T-helper 22 cell (primary cell): ENCODE data around the gene ATP5IF1.
A peak's percentile ranks its signal among the peaks of the same experiment; 100 is the strongest.

Source experiments
- DNase-seq: peaks from one replicate; pipeline ENCODE4 v3.0.0-alpha.2; 2020; ENCODE audit warnings: low read depth

The ATP5IF1 gene

DNA sequence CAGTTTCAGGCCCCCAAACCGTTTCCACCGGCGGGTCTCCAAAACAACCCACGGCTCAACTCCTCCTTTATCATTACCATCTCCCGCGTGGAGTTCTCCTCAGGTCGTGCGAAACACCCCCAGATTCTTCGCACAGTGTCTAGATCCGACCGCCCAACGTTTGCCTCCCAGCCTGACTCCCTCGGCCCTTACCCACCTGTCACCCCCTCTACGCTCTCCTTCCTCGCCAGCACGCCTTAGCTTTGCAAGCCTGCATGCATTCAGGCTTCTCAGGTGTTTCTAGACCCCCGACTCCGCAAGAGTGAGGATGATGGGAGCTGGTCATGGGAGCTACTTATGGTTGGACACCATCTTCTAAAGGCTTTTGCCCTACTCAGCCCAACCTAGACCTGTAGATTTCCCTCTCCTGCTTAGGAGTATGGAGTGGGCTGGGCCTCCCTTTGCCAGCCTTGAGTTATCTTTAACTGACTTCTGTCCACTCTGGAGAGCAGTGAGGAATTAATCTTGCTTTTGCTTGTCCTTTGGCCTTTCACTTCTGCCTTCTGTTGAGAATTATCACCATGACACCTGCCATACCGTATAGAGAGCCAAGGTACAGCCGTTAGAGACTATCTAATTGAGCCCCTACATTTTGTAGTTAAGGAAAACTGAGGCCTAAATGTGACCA, 865 bp downstream of the ATP5IF1 start:
- no peak for DNase-seq

DNA sequence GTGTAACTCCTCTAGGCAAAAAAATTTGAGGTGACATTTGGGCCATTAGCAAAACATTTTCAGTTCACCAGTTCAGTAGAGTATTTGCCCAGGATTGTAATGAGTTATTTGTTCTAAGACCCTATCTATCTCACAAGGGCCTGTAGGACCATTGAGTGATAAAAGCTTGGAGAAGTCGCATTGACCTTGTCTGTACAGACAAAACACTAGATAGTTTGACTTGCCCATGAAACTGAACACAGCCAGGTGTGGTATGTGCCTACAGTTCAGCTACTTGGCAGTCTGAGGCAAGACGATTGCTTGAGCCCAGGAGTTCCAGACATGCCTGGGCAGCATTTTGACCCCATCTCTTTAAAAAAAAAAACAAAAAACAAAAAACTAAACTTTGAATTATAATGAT, 3.1 kb downstream of the ATP5IF1 start:
- no peak for DNase-seq

DNA sequence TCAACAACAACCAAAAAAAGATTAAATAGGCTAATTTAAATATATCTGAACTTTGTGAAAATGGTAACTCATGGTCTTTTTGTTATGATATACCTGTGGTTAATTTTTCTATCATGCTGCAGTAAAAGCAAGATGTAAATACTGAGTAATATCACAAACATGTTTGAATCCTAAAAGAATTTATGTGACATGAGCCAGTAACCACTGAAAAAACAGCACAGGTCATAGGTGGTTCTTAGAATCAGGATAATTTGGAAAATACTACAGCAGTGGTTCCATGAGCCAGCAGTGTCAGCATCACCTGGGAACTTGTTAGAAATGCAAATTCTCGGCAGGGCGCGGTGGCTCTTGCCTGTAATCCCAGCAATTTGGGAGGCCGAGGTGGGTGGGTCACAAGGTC, 4.1 kb downstream of the ATP5IF1 start:
- DNase-seq, result no peak

DNA sequence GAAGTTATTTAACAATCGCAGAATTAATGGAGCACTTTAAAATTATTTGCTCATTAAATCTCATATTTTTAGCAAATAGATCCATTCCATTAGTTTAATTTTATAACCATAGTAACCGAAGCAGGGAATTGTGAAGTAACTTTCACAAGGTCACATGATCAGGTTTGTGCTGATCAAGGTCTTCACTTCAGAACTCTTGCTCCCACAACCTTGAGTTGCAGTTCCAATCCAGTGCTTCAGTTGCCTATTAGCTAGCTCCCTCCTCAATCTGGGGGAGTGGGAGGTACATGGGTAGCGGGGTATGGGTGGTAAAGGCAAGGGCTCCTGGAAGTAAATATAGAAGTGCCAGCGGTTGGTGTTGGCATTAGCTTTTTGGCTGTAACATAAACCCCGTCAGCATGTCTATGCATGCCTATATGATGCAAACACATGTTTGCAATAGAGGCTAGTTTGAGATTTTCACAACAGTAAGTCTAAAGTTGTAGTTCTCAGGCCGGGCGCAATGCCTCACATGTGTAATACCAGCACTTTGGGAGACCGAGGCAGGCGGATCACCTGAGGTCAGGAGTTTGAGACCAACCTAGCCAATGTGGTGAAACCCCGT, 5.8 kb downstream of the ATP5IF1 start:
- DNase-seq, result no peak

GRCh38 chr1:28243685-28244311, 7.9 kb downstream of the ATP5IF1 start:
- no peak for DNase-seq

DNA sequence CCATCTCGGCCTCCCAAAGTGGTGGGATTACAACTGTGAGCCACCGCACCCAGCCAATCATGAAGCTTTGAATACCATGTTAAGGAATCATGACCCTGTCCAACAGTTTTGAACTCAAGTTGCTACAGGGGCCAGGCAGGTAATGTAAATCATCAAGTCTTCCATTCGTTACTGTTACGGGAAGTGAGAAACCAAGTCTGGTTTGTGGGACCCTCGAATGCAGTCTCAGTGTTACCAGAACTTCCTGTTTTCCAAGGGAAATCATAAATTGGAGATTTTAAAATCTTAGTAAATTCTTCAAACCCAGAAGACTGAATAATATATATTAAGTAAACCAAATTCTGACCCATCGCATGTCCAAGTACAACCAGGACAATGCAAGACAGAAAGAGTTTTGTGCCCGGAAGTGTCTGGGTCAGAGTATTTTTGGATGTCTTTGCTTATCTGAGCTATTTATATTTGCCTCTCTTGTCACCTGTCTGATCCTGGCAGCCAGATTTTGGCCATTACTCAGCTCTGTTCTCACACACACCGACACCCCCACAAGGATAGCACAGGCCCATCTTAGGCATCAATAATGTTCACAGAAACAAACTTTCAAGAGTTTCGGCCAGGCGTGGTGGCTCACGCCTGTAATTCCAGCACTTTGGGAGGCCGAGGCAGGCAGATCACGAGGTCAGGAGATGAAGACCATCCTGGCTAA, 8.8 kb downstream of the ATP5IF1 start:
- DNase-seq, result no peak

GRCh38 chr1:28246427-28246832, 10.5 kb downstream of the ATP5IF1 start:
- DNase-seq, result peak; percentile 34

DNA sequence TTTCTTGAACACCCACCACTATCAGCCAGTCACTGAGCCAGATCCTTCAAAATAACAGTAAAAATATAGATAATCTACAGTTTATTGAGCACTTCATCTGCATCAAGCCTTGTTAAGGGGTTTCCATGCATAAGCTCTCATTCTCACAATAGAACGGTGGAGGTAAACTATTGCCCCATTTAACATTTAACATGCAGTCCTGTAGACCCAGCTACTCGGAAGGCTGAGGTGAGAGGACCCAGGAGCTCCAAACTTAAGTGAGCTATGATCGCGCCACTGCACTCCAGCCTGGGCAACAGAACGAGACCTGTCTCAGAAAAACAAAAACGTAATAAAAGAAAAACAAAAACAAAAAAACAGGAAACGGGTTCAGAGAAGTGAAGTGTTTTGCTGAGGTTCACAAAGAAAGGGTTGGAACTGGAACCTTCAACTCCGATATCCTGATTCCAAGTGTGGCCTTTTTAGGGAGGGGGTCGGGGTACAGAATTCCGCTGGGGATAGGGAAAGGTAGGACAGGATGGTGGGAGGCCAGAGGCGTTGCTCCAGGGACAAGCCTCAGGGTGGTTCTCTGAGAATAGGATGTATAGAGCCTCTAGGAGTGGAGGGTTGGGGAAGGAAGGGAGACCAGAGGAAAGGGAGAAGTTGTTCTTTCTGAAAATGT, 11.8 kb downstream of the ATP5IF1 start:
- DNase-seq, result no peak

DNA sequence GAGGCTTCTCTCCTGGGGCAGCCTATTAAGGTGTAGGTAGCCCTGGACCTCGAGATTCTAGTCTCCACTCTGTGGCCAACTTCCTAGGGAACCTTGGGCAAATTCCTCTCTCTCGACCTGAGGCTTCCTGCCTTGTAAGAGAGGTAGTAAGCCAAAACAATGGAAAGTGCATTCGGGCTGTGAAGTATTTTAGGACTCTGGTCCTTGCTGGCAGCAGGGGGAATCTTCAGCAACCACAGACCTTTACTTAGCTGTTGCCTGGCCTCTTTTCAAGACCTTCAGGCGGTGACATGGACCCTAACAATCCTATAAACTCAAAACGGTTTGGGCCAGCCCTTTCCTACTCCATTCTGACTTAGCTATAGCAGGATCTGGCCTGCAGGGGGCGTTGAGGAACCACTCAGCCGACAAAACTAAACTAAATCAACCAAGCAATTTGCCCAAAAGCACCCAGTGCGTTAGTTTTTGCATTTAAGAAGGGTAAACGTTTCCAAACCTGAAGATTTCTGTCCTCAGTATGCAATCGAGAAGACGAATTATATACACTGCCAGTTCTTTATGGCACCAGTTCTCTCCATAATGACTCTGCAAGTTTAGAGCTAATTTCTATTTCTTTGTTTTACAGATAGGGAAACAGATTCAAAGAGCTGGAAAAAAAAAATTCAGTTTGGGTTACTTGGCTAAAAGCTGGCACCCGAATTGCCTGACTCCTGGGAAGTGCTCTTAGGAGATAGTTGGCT, 12.5 kb downstream of the ATP5IF1 start:
- peak; percentile 55 for DNase-seq

DNA sequence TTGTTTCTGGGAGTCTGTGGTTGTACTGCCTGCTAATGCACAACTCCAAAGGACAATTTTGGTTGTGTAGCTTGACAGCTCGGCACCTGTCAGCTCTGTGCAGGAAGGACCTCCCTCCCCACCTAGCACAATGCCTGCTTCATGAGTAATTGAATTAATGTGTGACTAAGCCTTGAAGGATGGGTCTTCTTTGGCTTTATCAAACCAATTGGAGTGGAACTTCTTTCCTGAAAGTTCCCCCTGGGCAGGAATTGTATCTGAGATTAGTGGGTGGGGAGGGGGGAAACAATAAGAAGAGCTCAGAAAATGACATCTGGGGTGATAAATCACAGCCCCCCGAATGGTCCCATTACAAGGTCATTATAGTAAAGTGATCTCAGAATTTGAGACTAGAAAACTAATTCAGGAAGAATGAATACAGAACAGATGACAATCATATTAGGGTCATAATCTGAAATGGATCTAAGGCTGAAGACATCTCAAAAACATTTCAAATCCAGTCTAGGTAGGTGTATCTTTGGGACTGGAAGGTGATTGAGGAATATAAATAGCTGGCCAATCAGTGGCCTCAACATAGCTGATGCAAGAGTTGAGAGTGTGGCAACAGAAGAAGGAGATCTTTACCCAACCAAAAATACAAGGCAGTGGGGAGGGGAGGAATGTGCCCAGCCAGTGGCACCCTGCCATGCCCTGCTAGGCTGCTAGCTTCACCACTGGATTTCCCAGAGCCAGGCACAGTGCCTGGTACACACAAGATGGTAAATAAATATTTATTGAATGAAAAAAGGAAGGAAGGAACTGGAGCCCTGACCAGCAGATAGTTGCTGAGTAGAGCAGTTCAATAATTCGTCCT, 13.3 kb downstream of the ATP5IF1 start:
- no peak for DNase-seq

GRCh38 chr1:28249866-28250295, 14.0 kb downstream of the ATP5IF1 start:
- DNase-seq, result no peak

GRCh38 chr1:28256197-28256827, 20.4 kb downstream of the ATP5IF1 start:
- DNase-seq, result no peak

GRCh38 chr1:28257736-28258135, 21.8 kb downstream of the ATP5IF1 start:
- no peak for DNase-seq

- no peak for DNase-seq
These were observed 22.8 kb downstream of the ATP5IF1 start for GRCh38 chr1:28258628-28259251.

DNA sequence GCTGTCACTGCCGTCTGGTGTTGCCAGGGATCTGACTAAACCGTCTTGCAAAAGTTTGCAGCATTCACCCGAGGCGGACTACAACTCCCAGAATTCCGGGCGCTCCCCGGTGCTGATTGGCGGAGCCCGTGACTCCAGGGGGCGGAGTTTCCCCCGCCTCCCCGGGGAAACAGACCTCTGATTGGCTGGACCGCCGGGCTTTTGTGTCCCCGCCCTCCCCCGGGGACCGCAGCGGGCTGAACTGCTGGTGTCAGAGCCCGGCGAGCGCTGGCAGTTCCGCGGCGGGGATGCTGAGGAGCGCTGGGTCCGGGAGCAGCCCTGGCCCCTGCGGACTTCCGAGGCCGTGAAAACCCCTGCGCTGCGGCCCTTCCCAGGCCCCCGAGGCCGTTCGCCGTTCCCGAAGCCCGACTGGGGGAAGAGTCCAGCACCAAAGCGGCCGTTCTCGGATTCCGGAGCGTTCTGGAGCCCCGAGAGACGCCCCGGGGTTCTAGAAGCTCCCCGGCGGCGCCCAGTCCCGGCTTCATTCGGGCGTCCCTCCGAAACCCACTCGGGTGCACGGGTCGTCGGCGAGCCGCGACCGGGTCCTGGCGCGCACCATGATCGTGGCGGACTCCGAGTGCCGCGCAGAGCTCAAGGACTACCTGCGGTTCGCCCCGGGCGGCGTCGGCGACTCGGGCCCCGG, 23.5 kb downstream of the ATP5IF1 start, which contains the start of gene SESN2:
Gene SESN2, plus strand, starts transcription at position 267 of the 682 bp plus-strand sequence. Its CDS starts 330 bp downstream, at position 597.
- peak; percentile 98 for DNase-seq

- DNase-seq, result no peak
These were observed 24.2 kb downstream of the ATP5IF1 start for GRCh38 chr1:28259934-28260802.

GRCh38 chr1:28260803-28261174, 24.9 kb downstream of the ATP5IF1 start:
- no peak for DNase-seq

- DNase-seq, result no peak
These were observed 29.0 kb downstream of the ATP5IF1 start for GRCh38 chr1:28264897-28265296.
